Endodermal cell (in vitro differentiated cells): Measurements from ENCODE around the gene EVA1C. TPM values are rescaled to one million over a fixed set of nuclear protein-coding genes. Genes with fewer than 3 reads are reported as not detected.

Experiments
- DNase-seq: peaks from one replicate; pipeline ENCODE4 v3.0.0-alpha.2; 2017
- H3K27ac ChIP-seq: 2 replicates; pipeline ENCODE4 v1.5.1; 2013; ENCODE audit warnings: mild to moderate bottlenecking, low read depth, low read length, moderate library complexity
- H3K27me3 ChIP-seq: 2 replicates; pipeline ENCODE4 v1.6.1; 2013; ENCODE audit warnings: mild to moderate bottlenecking, low read length, moderate library complexity; ENCODE audit not compliant: insufficient read depth, control insufficient read depth, poor library complexity, severe bottlenecking
- H3K36me3 ChIP-seq: 2 replicates; pipeline ENCODE4 v1.7.0; 2013; ENCODE audit warnings: mild to moderate bottlenecking, low read length, moderate library complexity; ENCODE audit not compliant: control insufficient read depth, insufficient read depth
- H3K4me1 ChIP-seq: one replicate; pipeline ENCODE4 v1.7.0; 2013; ENCODE audit warnings: low read length; ENCODE audit not compliant: control insufficient read depth, insufficient read depth
- H3K4me3 ChIP-seq: 2 replicates; pipeline ENCODE4 v1.5.1; 2013; ENCODE audit warnings: mild to moderate bottlenecking, low read length, moderate library complexity
- H3K9ac ChIP-seq: 2 replicates; pipeline ENCODE4 v1.6.1; 2013; ENCODE audit warnings: mild to moderate bottlenecking, low read length, moderate library complexity; ENCODE audit not compliant: poor library complexity, severe bottlenecking; ENCODE audit errors: extremely low read depth
- H3K9me3 ChIP-seq: 2 replicates; pipeline ENCODE4 v1.6.1; 2013; ENCODE audit warnings: mild to moderate bottlenecking, low read length, moderate library complexity; ENCODE audit not compliant: control insufficient read depth
- H3K27ac Mint-ChIP-seq: 2 replicates; pipeline ENCODE4 v1.8.0; 2020; ENCODE audit warnings: mixed read lengths
- H3K27me3 Mint-ChIP-seq: 2 replicates; pipeline ENCODE4 v1.8.0; 2021; ENCODE audit warnings: mild to moderate bottlenecking, mixed read lengths; ENCODE audit not compliant: insufficient read depth
- H3K36me3 Mint-ChIP-seq: 2 replicates; pipeline ENCODE4 v1.8.0; 2020; ENCODE audit warnings: low read depth, mixed read lengths
- H3K4me1 Mint-ChIP-seq: 2 replicates; pipeline ENCODE4 v1.8.0; 2020; ENCODE audit warnings: mixed read lengths
- H3K4me3 Mint-ChIP-seq: 2 replicates; pipeline ENCODE4 v1.8.0; 2020; ENCODE audit warnings: mild to moderate bottlenecking, moderate library complexity, mixed read lengths
- H3K9me3 Mint-ChIP-seq: 2 replicates; pipeline ENCODE4 v1.8.0; 2020; ENCODE audit warnings: mild to moderate bottlenecking, mixed read lengths
- CTCF ChIP-seq: fragments of 200-600 bp; sonication (generic); conservative IDR thresholded peaks from 2 replicates; pipeline ENCODE4 v1.5.0; 2021; ENCODE audit warnings: antibody characterized with exemption, mild to moderate bottlenecking
- WGBS, 2 experiments: methylation state at CpG; one replicate each; pipeline versions ENCODE4 v1.1.5 to v1.1.7; 2013; ENCODE audit warnings: missing lambda C conversion rate in 2 of 2, mixed read lengths in 1 of 2; ENCODE audit not compliant: insufficient coverage in 1 of 2, insufficient read length in 1 of 2; 5-methylcytosine and 5-hydroxymethylcytosine counted together
- total RNA-seq, 2 donors: library from RNA; stranded (reverse); fragmentation: NEBNext Ultra II Directional in 1 of 2; extraction: Animal tissue kit (Norgen Biotek cat#: 25700) in 1 of 2; gene quantifications; 2 replicates in 1 of 2; 3 replicates in 1 of 2; pipeline ENCODE4 v1.2.1, GENCODE V29; 2021

Gene EVA1C
- total RNA-seq, 2 donors from 2014 or later = 0.68 TPM; not detected in 1

GRCh38 chr21:32535612-32536011, 123.1 kb downstream of the EVA1C start:
- H3K4me3 Mint-ChIP-seq = no peak overlapping the region
- no peak for DNase-seq
- WGBS, 2 experiments = 91 to 93% methylated on average over 6 of the region's 7 CpGs

GRCh38 chr21:32537569-32537881, 125.0 kb downstream of the EVA1C start:
- 93 to 98% methylated on average over 3 of the region's 3 CpGs for WGBS, 2 experiments
- DNase-seq = no peak
- no peaks in the 10 kb centered on the region for H3K36me3 Mint-ChIP-seq
- H3K27me3 Mint-ChIP-seq = no peaks in the 10 kb centered on the region
- no peaks in the 10 kb centered on the region for H3K9me3 Mint-ChIP-seq
- no peaks in the 10 kb centered on the region for H3K27me3 ChIP-seq
- no peak overlapping the region for H3K4me3 Mint-ChIP-seq
- H3K27ac Mint-ChIP-seq = no peak overlapping the region
- H3K27ac ChIP-seq = no peak overlapping the region
- no peaks in the 10 kb centered on the region for H3K36me3 ChIP-seq
- H3K9ac ChIP-seq = no peak overlapping the region
- H3K4me1 Mint-ChIP-seq = no peaks in the 10 kb centered on the region
- no peaks in the 10 kb centered on the region for H3K9me3 ChIP-seq
- H3K4me1 ChIP-seq = no peaks in the 10 kb centered on the region
- H3K4me3 ChIP-seq = no peak overlapping the region
- TF ChIP-seq CTCF = no peak

More at GRCh38 chr21:32535612-32536011, 123.1 kb downstream of the EVA1C start:
- H3K4me3 ChIP-seq = no peak overlapping the region
- H3K9ac ChIP-seq = no peak overlapping the region
- H3K27ac ChIP-seq = no peak overlapping the region
- no peaks in the 10 kb centered on the region for H3K9me3 ChIP-seq
- H3K36me3 ChIP-seq = no peaks in the 10 kb centered on the region
- Mint-ChIP-seq H3K9me3 (peaks cover 4% of the 10 kb centered on the region), H3K4me1 (no peaks in the 10 kb centered on the region), H3K27me3 (no peaks in the 10 kb centered on the region), H3K27ac (no peak overlapping the region), H3K36me3 (no peaks in the 10 kb centered on the region)
- H3K4me1 ChIP-seq = no peaks in the 10 kb centered on the region
- no peaks in the 10 kb centered on the region for H3K27me3 ChIP-seq
- TF ChIP-seq CTCF = no peak

- no peaks in the 10 kb centered on the region for H3K4me1 Mint-ChIP-seq
- H3K36me3 Mint-ChIP-seq = no peaks in the 10 kb centered on the region
- Histone ChIP-seq H3K9me3 (no peaks in the 10 kb centered on the region), H3K36me3 (no peaks in the 10 kb centered on the region), H3K4me3 (no peak overlapping the region), H3K27me3 (no peaks in the 10 kb centered on the region), H3K4me1 (no peaks in the 10 kb centered on the region), H3K27ac (no peak overlapping the region), H3K9ac (no peak overlapping the region)
- H3K4me3 Mint-ChIP-seq = no peak overlapping the region
- no peak for TF ChIP-seq CTCF
- no peak for DNase-seq
- H3K27ac Mint-ChIP-seq = no peak overlapping the region
- H3K27me3 Mint-ChIP-seq = no peaks in the 10 kb centered on the region
- H3K9me3 Mint-ChIP-seq = no peaks in the 10 kb centered on the region
- 76 to 78% methylated on average over 6 to 11 of the region's 11 CpGs for WGBS, 2 experiments
These were observed 125.8 kb downstream of the EVA1C start for GRCh38 chr21:32538147-32538792.
